GM12891 (cell line): ENCODE data around the gene TLX3.

Source experiments
- POLR2A ChIP-seq: IDR thresholded peaks from 2 replicates; pipeline ENCODE4 v1.6.1; 2011; ENCODE audit warnings: low read depth, low read length, control low read depth
- POLR2AphosphoS5 ChIP-seq: IDR thresholded peaks from 2 replicates; pipeline ENCODE4 v1.6.1; 2011; ENCODE audit warnings: low read depth, low read length, control low read depth
- POU2F2 ChIP-seq: IDR thresholded peaks from 2 replicates; pipeline ENCODE4 v1.6.1; 2011; ENCODE audit warnings: low read depth, mild to moderate bottlenecking, control low read depth, low read length, moderate library complexity
- SPI1 ChIP-seq: IDR thresholded peaks from 2 replicates; pipeline ENCODE4 v1.6.1; 2011; ENCODE audit warnings: low read depth, low read length, control low read depth
- TAF1 ChIP-seq: IDR thresholded peaks from 2 replicates; pipeline ENCODE4 v1.6.1; 2011; ENCODE audit warnings: low read depth, low read length, control low read depth

GRCh38 chr5:171261904-171262303, 47.1 kb upstream of the TLX3 start:
- TF ChIP-seq POU2F2, result no peak
- TF ChIP-seq POLR2A, result no peak
- TF ChIP-seq TAF1, result no peak
- TF ChIP-seq POLR2AphosphoS5, result no peak
- TF ChIP-seq SPI1, result no peak
